ENCODE results near the gene GHRH.

GHRH gene, protein sequence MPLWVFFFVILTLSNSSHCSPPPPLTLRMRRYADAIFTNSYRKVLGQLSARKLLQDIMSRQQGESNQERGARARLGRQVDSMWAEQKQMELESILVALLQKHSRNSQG

DNA sequence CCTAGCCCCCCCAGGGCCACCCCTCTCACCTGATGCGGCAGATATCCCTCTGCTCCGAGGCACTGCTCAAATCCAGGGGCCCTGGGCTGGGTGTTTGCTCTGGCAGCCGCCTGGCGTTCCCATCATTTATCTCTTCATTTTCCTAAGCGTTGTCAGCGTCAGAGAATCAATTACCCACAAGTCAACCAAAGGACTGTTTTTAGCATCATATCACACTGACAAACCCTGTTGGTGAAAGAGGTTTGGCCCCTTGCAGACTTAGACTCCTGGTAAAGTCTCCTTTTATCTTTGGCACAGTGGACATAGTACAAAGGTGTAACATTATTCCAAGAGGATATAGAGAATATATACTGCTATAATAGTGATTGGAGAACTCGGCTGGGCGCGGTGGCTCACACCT lies at the start of gene GHRH:
Gene GHRH, minus strand, starts transcription at position 101 of the 400 bp plus-strand sequence. CDS start 4,925 bp downstream, outside the sequence.
- no peak for DNase-seq

DNA sequence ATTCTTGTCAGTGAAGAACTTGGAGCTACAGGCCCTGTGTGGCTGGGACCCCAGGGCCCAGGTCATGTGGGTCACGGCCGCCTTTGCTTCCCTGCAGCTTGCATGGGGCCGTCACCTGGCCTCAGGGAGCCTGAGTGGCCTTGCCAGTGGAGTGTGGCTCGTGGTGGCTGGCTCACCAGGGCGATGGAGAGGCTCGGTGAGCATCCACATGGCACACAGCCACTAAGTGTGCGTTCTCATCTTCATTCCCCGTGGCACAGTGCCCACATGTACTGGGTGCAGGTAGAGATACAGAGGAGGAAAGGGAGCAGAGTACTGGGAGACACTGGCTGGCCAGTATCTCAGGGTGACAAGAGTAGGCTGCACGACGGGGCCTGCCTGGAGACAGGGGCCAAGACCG lies 49.3 kb upstream of the GHRH start:
- no peak for DNase-seq

DNA sequence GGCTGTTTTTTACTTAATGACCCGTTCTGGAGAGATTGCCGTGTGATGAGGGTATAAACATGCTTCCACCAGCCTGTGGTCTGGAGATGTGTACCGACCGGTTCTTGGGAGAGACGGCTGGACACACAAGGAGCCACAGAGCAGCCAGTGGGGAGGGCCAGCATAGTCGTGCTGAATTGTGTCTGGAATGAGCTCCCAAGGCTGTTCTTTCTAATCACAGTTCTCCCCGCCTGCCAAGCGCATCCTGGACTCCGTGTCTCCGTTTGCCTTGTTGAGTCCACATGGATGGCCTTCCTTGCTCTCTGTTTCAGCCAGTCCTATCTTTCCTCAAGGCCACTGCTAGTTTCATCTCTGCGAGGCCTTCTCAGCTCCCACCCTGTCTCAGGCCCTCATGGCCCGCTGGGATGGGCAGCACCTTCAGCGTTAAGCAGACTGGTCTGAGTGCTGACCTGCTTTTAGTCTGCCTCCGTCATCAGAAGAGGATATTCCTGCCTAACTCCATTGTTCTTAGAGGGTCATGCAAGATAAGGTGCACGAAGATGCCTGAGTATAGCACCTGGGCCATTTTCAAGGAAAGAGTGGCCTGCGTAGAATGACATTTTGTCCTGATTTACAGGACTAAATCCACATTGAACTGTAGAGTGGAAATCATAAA lies 48.4 kb upstream of the GHRH start:
- DNase-seq, result no peak

DNA sequence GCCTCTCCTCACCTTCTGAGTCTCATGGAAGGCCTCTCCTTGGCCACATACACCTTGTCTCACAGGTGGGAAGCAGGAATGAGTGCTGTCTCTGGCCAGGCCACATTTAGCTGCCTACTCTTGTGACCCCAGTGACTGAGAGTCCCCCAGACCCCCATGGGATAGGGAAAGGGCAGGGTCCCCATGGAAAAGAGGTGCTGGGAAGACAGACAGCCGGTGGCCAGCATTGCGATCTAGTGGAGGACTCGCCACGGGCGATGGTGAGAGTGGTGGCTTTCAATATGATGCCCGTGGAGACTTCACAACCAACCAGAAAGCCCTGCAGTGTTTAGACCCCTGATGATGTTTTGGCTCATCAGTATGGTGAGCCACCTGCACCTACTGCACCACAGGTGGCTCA lies 47.7 kb upstream of the GHRH start:
- no peak for DNase-seq

DNA sequence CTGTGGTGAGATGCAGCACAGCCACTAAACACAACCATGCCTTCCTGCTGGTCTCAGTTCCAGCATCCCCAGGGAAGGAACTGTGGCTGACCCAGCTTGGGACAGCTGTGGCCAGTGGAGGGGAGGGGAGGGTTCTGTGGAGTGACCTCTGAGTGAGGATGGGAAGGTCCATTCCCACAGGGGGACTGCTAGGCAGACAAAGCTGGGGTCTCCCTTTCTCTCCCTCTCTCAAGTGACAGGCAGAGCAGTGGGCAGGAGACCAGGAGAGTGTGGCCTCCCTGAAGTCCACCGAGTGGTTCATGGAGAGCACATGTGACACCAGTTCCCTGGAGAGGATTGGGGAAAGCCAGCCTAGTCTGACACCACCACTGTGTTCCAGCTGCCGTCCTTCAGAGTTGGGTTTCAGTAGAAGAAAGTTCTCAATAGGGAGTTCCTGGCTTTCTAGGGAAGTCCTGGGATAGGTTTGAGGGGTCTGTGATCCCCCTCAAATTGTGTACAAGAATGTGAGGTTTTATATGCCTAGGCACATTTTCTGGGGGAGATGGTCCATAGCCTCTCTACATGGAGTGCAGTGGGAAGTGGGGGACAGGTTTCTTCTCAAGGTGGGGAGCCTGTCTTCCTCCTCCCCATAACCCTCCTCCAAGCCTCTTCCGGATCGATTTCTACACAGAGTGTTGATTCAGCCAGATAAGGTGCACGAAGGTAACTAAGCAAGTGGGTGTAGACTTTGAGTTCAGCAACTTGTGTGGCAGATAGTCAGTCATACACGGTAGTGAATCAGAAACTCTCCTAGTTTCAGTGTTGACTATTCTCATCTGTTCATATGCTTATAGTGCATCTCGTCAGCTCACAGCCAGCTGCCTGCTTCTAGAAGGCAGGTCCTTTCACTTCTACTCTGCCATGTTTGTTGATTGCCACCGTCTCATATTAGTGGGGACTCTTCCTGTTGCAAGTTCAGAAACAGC lies 46.8 kb upstream of the GHRH start:
- no peak for DNase-seq

DNA sequence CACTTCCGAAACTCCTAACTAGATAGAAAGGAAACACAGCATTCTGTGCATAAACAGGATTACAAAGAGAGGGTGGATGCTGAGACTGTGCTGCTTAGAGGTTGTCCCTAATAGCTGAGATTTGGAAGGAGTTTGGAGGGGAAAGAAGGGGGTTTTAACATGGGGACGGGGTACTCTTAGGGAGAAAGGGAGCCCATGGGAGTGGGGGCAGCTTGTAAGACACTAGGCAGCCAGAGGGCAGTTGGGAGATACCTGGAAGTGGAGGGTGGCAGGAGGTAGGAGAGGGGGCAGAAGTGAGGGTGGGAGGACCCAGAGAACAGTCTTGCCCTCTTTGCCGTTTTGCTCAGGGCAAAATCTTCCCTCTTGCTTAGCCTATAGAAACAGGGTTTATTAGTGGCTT lies 44.2 kb upstream of the GHRH start:
- no peak for DNase-seq

DNA sequence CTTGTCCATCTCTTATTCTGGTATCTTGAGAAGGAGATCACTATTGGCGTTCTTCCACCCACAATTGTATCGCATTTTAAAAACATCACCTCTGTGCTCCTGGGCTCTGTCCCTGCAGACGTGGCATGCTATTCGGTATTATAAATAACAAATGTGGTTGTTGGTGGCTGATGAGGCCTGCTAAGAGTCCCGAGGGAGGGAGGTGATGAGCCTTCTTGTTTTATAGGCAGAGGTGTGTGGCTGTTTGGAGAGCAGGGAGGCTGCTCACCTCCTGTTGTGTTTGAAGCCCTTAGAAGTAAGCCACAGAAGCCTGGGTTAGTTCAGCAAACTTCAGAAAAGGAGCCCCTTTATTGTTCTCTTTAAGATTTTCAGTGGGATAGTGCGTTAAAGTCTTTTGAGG lies 43.5 kb upstream of the GHRH start:
- no peak for DNase-seq

GRCh38 chr20:37303637-37304036 lies 42.0 kb upstream of the GHRH start:
- DNase-seq, result no peak

DNA sequence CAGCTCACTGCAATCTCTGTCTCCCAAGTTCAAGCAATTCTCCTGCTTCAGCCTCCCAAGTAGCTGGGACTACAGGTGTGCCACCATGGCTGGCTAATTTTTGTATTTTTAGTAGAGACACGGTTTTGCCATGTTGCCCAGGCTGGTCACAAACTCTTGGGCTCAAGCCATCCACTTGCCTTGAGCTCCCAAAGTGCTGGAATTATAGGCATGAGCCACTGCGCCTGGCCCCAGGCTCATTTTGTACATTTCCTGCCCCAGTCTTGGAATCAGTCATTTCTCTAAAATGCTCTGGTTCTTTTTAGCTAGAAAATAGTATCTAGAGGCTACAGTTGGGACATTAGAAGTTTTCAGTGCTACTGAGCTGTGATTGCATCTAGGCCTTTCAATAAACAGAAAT lies 41.4 kb upstream of the GHRH start:
- DNase-seq, result no peak

GRCh38 chr20:37301558-37301957 lies 39.9 kb upstream of the GHRH start:
- DNase-seq, result no peak

- no peak for DNase-seq
Observed at GRCh38 chr20:37301120-37301519, 39.5 kb upstream of the GHRH start.

GRCh38 chr20:37299718-37300528 lies 38.3 kb upstream of the GHRH start:
- DNase-seq, result no peak

DNA sequence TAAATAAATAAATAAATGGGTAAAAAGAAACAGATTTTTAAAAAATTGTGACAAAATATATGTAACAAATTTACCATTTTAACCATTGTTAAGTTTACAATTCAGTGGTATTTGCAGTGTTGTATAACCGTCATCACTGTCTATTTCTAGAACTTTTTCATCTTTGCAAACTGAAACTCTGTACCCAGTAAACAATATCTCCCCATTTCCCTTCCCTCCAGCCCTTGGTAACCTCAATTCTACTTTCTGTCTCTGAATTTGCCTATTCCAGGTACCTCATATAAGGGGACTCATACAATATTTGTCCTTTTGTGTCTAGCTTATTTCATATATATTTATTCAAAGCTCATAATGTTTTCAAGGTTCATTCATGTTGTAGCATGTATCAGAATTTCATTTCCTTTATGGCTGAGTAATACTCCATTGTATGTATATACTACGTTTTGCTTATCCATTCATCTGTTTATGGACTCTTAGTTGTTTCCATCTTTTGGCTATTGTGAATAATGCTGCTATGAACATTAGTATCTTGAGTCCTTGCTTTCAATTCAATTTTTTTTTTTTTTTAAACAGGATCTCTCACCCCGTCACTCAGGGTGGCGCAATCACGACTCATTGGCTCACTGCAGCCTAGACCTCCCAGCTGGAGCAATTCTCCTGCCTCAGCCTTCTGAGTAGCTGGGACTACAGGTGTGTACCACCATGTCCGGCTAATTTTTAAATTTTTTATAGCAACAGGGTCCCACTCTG lies 36.8 kb upstream of the GHRH start:
- no peak for DNase-seq

DNA sequence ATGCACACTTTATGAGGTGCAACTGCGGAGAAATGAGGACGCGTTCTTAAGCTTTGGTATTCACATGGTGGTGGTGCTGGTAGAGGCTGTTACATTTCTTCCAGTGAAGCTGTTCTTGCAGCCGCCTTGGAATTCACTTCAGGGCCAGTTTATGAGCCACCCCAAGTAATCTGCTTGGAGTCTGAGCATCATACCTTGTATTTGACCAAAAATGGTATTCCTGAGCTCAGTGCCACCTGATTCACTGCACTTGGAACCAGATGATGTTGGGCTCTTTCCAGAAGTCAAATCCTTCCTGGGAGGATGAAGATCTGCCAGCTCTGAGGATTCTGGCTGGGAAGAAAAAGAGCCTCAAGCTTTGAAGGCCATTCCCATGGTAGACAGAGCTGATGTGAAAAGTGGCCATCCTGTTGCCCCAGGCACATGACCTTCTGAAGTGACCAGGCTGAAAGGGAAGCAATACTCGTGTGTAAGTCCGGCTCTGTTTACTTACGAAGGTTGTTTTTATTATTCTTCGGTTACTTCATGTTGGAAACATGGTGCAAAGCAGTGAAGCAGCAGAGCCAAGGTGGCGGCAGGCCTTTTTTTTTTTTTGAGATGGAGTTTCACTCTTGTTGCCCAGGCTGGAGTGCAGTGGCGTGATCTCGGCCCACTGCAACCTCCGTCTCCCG lies 35.6 kb upstream of the GHRH start:
- no peak for DNase-seq

GRCh38 chr20:37296371-37296770 lies 34.8 kb upstream of the GHRH start:
- DNase-seq, result no peak

DNA sequence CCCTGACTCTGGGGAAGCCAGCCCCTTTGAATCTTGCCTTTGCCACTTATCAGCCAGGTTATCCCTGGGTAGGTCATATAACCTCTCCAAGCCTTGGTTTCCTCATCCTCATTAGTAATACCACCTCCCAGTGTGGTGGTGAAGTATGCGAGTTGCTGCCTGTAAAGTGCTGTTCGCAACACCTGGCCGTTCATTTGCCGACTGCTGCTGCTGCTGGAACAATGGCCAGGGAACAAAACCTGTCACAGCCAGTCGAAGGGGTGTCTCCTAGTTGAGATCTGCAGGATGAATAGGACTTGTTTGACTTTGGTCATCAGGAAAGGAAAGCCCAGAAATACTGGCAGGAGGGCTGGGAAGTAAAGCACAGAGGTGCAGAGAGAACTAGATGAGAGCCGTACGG lies 34.0 kb upstream of the GHRH start:
- DNase-seq, result no peak

GRCh38 chr20:37295001-37295400 lies 33.4 kb upstream of the GHRH start:
- DNase-seq, result peak in 1 of 2 donors; percentile 18

DNA sequence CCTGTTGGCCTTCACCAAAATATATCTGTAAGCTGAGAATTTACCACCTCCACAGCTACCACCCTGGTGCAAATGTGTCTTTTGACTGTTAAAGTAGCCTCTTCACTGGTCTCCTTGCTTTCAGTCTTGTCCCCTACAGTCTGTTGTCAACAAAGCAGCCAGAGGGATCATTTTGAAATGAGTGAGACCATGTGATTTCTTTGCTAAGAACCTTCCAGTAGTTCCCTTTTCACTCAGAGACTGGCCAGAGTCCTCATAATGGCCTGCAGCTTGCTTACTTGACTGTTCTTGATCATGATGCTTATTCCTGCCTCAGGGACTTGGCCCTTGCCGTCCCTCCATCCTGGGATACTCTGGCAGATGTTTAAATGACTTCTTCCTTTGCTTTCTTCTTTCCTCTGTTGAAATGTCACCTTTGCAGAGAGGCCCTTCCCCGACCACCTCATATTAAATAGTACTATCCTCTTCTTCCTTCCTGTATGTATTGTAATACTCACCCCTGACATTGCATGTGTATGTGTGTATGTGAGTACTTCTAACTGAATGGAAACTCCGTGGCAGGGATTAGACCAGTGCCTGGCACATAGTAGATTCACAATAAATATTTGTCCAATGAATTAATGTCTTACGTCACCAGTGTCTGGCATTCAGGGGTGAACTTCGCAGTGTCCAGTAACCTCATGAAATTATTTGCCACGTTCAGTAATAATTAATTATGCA lies 32.8 kb upstream of the GHRH start:
- DNase-seq, result no peak

- DNase-seq, result no peak
Observed at GRCh38 chr20:37293301-37293943, 31.8 kb upstream of the GHRH start.

DNA sequence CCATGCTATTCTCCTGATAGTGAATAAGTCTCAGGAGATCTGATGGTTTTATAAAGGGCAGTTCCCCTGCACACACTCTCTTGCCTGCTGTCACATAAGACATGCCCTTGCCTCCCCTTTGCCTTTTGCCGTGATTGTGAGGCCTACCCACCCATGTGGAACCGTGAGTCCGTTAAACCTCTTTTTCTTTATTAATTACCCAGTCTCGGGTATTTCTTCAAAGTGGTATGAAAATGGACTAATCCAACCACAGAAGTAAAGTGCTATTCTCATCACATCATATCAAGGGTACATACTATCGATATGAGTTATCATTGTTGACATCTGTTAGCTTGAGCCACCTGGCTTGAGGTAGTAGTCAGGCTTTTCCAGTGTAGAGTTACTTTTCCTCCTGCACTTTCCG lies 30.1 kb upstream of the GHRH start:
- no peak for DNase-seq
